HG02938 (cell line): Measurements from ENCODE around the gene CD96.
"Not testable (repeated sequence)": the region's sequence is repeated elsewhere in the genome, so short reads cannot be mapped to it uniquely, and the experiment has no call there.

Source experiments
- ATAC-seq: cut with Tn5 transposase; IDR thresholded peaks from one replicate; pipeline ENCODE4 v1.9.1; 2021; ENCODE audit warnings: mild to moderate bottlenecking, moderate library complexity; ENCODE audit not compliant: unreplicated experiment

Gene CD96, protein sequence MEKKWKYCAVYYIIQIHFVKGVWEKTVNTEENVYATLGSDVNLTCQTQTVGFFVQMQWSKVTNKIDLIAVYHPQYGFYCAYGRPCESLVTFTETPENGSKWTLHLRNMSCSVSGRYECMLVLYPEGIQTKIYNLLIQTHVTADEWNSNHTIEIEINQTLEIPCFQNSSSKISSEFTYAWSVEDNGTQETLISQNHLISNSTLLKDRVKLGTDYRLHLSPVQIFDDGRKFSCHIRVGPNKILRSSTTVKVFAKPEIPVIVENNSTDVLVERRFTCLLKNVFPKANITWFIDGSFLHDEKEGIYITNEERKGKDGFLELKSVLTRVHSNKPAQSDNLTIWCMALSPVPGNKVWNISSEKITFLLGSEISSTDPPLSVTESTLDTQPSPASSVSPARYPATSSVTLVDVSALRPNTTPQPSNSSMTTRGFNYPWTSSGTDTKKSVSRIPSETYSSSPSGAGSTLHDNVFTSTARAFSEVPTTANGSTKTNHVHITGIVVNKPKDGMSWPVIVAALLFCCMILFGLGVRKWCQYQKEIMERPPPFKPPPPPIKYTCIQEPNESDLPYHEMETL

DNA sequence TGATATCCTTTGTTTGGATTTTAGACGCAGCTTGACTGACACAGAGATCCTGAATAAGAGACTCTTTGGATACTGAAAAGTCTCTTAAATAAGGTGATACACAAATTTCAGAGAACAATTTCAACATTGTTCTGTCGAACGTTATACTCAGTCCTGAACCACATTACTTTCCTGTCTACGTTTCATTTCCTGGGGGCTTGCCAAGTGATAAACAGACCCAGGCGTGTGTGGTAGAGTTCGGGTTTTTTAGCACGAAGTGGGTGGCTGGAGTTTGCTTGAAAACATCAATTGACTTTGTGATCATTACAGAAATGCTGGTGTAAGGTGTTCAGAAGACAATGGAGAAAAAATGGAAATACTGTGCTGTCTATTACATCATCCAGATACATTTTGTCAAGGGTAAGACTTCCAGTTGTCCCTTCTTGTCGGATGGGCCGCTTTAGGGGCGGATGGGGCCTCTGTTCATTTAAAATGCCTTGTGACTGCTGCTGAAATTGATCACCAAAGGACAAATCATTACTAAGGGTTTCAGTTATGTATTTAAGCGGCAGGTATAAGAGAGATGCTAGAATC lies at the start of gene CD96:
Gene CD96, plus strand, starts transcription at position 287 of the 573 bp plus-strand sequence. Its CDS starts 52 bp downstream, at position 339.
- peak; percentile 33 for ATAC-seq

DNA sequence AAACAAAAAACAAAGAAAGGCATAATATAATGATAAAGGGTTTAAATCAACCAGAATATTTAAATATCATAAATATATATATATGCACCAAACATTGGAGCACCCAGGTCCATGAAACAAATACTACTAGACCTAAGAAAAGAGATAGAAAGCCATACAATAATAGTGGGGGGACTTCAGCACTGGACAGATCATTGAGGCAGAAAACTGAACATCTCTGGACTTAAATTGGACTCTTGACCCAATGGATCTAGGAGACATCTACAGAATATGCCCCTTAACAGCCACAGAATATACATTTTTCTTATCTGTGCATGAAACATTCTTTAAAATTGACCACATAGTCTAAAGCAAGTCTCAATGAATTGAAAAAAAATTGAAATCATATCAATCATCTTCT lies 48.7 kb upstream of the CD96 start:
- ATAC-seq = no peak

DNA sequence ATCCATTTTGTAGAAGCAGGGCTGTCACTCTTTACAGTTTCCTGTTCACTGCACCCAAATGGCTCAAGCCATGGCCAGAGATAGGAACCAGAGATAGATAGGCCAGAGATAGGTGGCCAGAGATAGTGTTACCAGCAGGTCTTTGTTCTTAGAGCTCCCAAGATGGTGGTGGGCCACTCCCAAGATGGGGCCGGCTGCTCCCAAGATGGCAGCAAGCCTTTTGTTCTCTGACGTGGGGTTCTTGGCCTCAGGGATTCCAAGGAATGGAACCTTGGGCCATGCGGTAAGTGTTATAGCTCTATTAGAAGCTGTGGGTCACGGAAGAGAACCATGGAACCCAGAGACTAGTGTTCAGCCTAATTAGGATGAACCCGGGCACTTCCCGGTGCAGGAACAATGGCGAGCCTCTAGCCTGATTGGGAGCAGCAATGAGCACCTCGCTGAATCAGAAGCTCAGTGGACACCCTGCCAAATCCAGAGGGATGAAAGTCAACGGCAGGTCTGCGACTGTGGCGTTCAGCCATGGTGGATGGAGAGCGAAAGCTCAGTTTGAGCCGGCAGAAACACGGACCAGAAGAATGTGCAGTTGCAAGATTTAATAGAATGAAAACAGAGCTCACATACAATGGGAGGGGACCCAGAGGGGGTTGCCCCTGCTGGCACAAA lies 45.0 kb upstream of the CD96 start:
- no peak for ATAC-seq

DNA sequence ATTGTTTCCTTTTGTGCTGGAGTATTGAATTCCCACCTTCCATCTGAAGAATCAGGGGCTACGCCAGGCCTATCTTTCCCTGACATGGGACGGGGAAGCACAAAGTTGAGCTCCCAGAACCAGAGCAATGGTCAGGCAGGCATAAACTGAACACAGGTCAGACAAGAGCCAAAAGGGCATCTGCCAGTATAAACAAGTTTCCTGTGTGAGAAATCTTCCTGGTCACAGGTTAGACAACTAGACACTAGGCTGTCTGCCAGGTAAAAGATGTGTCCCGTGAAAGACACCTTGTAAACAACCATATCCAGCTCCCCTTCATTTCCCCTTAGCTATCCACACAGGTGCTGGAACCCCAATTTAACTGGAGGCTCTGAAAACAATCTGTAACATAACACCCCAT lies 44.0 kb upstream of the CD96 start:
- ATAC-seq = no peak

DNA sequence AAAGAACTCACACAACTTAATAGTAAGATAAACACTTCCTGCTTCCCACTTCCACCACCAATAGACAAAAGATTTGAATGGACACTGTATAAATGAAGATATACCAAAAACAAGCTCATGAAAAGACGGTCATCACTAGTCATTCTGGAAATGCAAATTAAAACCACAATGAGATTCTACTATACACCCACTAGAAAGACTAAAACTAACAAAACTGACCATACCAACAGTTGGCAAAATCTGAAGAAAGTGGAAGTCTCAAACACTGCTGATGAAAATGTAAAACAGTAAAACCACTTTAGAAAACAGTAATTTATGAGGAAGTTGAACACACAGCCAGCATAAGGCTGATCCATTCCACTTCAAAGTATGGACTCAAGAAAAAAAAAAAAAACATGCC lies 35.6 kb upstream of the CD96 start:
- ATAC-seq = peak; percentile 80

DNA sequence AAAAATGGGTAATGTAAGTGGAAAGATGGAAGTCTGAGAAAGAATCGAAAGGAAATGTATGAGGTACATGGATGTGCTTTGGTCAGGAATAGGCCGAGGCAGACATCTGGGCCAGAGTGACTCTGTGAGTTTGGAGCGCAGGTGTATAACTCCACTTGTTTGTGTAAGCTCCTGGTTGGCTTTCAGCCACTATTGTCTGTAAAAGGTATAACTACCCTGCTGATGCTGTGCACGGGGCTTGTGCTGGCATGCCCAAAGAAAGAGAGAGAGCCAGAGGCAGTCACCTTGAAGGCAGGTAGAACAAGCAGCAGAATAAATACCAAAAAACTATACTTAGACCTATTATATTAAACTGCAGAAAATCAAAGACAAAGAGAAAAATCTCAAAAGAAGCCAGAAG lies 32.7 kb upstream of the CD96 start:
- ATAC-seq = no peak

DNA sequence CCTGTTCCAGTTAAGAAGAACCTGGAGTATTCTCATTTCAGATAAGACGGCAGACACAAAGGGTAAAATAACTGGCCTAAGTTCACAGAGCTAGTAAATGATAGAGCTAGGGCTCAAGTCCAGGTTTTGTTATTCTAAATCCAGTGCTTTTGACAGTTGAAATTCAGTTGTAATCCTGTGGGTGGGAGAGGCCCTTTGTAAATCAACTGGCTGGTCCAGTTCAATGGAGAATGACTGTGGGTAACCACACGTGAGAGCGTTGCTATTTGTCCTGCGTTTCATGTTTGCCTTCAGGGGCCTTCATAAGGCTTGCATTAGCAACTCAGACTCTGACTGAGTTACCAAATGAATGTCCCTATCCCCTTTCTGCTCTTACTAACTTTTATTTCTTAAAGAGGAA lies 24.2 kb upstream of the CD96 start:
- no peak for ATAC-seq

DNA sequence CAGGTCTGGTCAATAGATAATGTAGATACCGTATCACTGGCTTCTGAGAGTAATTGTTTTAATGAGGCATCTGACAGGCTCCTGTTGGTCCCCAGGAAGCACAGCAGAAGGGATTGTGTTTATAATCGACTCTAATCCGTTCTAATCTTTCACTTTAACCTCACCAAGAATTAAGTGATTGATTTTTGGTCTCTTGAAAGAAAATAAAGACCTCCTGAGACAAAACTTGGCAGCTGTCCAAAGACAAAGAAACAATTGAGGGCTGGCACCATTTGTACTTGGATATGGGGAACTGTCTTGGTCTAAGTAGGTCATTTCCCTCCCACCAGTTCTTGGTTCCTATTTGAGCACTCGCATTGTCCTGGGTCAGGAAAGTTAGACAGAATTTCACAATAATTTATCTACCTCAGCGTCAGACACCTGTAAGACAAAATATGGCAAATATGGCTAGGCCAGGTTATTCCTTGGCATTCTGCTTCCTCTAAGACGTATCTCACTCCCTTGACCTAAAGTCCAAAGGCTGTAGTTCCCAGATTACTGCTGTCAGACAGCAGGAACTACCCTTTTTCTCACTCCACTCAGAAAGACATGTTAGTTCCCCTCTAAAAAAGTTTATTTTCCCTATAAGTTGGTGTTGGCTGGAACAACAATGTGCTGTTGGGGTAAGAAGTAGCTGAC lies 22.7 kb upstream of the CD96 start:
- no peak for ATAC-seq

DNA sequence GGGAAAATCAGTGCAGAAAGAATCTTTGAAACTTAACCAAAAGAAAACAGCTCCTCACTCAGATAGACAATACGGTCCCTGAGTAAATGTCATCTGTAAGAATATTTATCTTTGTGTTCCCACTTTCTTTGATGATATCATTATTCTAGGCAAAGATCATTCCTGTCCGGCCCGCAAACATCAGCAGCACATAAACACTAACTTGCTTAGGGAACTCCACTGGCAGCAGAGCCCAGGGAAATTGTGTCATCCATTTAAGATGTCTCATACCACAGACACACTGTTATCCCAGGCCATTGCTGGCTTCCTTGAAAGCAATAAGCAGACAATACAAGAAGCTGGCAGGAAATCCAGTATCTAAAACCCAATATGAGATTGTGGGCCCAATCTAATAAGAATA lies 20.1 kb upstream of the CD96 start:
- ATAC-seq = no peak

DNA sequence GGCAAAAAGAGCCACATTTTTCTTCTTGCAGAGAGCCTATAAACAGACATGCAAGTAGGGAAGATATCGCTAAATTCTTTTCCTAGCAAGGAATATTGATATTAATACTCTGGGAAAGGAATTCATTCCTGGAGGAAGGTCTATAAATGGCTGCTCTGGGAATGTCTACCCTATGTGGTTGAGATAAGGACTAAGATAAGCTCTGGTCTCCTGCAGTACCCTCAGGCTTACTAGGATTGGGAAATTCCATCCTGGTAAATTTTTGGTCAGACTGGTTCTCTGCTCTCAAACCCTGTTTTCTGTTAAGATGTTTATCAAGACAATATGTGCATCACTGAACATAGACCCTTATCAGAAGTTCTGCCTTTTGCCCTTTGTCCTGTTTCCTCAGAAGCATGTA lies 17.5 kb upstream of the CD96 start:
- ATAC-seq = not testable (repeated sequence)

DNA sequence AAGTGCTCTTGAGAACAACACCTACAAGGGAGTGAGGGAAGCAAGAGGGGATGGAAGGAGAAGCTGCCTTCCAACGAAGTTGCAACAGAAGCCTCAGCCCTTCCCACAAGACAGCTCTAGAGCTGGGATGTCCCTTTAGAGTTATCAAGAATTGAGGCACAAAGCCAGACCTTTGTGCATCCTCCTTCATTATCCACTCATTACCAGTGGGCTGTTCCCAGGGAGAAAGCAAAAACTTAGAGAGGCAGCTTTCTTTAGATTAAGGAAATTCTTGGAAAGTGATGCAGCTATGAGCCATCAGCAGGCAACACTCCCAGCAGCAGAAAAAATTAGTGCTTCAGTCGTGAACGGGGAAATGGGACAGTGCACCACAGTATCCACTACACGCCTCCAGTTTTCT lies 10.6 kb upstream of the CD96 start:
- no peak for ATAC-seq

DNA sequence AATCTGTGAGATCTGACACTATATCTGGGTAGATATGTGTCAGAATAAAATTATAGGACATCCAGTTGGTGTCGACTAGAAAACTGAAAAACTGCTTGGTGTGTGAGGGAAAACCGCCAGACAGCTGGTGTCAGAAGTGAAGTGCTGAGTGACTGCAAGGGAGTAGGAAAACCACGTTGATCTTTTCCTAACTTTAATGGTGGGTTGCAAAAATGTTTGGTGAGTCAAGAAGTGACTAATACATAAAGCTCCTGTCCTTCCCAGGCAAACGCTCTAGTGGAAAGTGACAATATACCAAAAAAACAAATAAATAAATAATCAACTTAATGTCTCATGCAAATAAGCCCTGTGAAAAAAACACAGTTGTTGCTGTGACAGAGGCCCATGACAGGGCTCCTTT lies 7.3 kb upstream of the CD96 start:
- ATAC-seq = no peak

DNA sequence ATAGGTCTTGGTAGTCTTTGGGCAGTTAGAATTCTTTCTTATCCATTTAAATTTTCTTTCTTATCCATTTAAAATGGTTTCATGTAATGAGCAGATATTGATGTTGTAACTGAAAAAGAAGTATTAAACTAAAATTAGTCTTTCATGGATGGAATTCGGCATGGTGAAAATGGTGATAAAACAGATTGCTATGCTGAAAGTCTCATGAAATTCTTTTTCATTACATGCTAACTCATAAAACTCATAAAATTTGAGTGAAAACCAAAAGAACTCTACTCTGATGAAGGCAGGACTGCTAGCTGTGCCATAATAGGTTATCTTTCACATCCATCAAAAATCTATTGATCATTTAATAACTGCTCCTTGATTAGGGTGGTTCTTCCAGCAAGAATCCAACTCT lies 3.9 kb upstream of the CD96 start:
- ATAC-seq = no peak

DNA sequence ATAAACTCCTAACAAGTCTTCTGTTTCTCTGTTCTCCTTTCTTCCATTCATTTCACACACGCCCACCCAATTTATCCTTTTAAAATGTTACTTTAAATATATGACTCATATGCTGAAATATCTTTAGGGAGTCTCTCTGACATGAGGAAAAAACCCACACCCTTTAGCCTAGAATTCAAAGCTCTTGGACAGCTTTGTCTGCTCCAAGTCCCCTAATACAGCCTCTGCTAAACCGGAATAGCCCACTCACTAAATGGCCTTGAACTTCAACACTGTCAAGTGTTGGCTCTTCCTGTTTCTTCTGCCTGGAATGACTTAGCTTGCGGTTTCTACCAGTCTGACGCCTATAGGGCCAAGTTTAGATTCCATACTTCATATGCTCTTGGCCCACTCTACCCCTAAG lies 3.3 kb upstream of the CD96 start:
- ATAC-seq = peak; percentile 27

DNA sequence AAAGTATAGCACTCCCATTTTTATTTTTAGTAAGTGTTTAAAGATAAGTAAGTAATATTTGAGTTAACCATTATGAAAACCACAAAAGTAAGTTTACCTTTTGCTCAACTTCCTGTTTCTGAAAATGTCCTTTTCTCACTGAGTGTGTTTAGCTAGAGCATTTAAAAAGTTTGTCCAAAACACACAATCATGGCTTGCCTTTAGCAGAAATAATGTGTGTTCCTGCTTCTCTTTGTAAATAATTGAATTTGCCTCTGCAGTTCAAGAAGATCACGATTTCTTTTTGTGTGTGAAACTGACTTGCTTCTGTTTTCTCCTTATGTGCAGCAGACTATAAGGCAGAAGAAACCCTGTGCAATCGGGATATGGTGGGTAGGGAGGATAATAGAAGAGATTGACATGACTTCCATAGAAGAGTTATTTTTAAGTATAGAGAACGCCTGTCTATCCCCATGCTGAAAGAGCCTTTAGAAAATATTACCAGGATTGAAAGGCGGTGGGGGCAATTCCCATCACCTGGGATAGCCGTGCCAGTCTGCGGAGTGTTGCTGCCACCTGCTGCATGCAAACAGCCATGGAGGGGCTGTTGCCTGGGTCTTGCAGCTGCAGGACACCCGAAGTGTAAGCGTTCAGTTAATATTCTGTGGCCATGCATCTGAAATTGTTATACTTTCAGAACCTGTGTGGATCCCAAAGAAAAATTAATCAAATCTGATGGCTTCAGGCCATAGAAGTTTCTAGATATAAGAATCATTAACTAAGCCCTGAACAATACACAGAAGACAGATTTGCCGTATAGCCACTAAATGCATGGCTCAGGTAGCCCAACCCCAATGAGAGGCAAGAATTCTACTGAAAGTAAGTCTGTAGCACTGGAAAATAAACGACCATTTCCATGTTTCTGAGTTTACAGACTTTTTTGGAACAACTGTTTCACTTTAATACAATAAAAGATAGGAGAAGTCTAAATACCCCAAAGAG lies 2.4 kb upstream of the CD96 start:
- ATAC-seq = peak; percentile 59

DNA sequence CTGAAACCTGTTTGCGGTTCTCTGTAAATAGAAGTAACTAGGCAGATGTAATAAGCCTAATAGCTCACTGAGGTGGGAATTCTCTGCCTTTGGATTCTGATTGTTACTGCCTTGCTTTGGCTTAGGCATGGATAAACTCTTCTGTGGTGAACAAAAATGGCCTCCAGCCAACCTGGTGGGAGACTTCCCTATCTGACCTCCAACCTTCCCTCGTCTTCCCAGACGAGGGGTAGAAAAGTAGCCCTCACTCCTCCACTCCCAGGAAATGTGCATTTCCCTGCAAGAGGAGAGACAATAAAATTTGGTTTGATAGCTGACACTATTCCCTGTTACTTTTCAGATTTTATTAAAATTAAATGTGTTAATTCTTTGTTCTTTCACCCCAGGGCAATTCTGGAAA lies 606 bp upstream of the CD96 start:
- ATAC-seq = no peak

DNA sequence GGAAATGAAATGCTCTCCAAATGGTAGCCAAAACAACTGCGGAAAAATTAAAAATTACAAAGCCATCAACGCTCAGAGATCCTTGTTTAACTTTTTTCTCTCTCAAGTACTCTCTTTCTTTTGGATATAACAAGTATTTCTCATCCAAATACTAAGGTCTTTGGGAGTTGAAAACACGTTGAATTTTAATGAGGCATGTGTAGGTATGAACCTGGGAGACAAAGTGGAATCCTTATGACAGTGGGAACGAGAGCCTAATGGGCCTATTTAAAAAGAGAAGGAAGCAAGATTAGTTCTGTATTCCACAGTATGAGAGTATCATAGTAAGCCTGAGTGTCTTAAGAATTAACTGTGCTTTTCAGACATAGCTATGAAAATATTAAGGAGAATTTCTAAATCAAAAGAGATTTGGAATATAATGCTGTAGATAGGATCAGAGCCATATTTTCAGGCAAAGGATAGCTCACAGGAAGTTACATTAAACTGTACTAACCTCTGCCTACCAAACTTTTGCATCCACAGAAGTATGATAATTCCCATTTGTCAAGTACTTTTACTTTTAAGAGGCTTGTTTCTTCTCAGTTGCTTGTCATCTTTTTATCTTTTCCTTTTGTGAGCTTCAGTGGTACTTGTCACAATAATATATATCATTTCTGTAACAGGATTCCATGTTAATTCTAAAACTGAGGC lies 759 bp downstream of the CD96 start:
- no peak for ATAC-seq

DNA sequence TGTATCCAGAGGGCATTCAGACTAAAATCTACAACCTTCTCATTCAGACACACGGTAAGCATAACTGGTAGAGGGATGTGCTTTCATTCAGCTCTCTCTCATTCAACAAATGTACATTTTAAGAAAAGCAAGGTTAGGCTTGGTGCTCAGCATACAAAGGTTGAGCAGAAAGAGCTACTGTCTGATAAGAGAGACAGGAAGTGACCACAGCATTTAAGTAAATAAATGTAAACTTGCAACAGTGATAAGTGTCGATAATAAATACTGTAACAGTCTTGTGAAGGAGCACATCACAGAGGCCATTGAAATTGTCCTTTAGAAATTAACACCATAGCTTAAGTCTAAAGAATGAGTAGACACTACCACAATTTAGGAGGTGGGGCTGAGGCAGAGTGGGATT lies 3.4 kb downstream of the CD96 start:
- no peak for ATAC-seq

DNA sequence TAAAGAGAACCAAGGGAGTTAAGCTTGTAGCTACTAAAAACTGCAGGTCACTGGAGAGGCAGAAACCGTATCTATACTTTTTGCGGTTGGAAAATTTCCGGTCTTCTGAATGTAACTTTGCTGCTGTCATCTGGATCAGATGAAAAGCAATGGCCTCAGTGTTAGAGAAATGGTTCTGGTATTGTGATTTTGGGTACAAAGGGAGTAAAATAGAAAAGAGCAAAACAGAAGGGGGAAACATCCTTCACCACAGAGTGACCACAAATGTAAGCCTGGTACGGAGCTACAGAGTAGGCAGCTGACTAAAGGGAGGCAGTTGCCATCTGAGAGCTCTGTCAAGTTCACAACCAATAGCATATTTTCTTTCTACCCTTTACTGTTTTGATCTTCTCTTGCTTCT lies 5.6 kb downstream of the CD96 start:
- peak; percentile 82 for ATAC-seq

DNA sequence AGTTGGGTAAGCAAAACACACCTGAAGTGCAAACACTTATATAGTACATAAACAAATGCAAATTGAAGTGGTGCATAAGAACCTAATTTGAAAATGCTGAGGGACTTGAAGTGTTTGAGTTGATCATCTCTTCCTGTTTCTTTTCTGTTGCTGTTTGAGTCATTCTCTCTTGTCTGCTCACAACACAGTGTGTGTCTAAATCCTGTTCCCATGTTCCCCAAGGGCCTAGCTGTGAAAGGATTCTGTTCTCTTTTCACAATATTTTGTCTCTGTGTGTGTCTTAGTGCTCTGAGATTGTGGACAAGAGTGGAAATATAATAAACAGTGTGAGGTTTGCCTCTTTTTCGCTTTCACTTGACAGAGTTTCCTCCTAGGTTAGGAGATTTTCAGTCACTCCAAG lies 6.1 kb downstream of the CD96 start:
- peak; percentile 70 for ATAC-seq
